Hepatocyte (in vitro differentiated cells): Measurements from ENCODE around the gene EPHA4. TPM values are rescaled to one million over a fixed set of nuclear protein-coding genes. Genes with fewer than 3 reads are reported as not detected.

Source experiments
- DNase-seq: peaks from one replicate; pipeline ENCODE4 v3.0.0-alpha.2; 2016; ENCODE audit warnings: low spot score
- H2AFZ ChIP-seq: fragments of 200-600 bp; sonication (generic); 2 replicates; pipeline ENCODE4 v1.6.0; 2016; ENCODE audit warnings: antibody characterized with exemption, mild to moderate bottlenecking
- H3K27ac ChIP-seq: fragments of 200-600 bp; sonication (generic); 2 replicates; pipeline ENCODE4 v1.5.1; 2016; ENCODE audit warnings: mild to moderate bottlenecking
- H3K27me3 ChIP-seq: fragments of 200-600 bp; sonication (generic); 2 replicates; pipeline ENCODE4 v1.6.1; 2016
- H3K36me3 ChIP-seq: fragments of 200-600 bp; sonication (generic); replicated peaks from 2 replicates; pipeline ENCODE4 v1.5.1; 2016; ENCODE audit warnings: low read depth; ENCODE audit not compliant: insufficient read depth
- H3K4me1 ChIP-seq: fragments of 200-600 bp; sonication (generic); 2 replicates; pipeline ENCODE4 v1.5.1; 2016; ENCODE audit warnings: mild to moderate bottlenecking, moderate library complexity; ENCODE audit not compliant: insufficient read depth
- H3K4me2 ChIP-seq: fragments of 200-600 bp; sonication (generic); 2 replicates; pipeline ENCODE4 v1.6.0; 2016
- H3K4me3 ChIP-seq: fragments of 200-600 bp; sonication (generic); 2 replicates; pipeline ENCODE4 v1.5.1; 2016; ENCODE audit warnings: mild to moderate bottlenecking
- H3K79me2 ChIP-seq: fragments of 200-600 bp; sonication (generic); 2 replicates; pipeline ENCODE4 v1.6.0; 2017; ENCODE audit warnings: mild to moderate bottlenecking
- H3K9me2 ChIP-seq: fragments of 200-600 bp; sonication (generic); replicated peaks from 2 replicates; pipeline ENCODE4 v1.6.0; 2017; ENCODE audit warnings: mild to moderate bottlenecking; ENCODE audit not compliant: insufficient read depth
- H3K9me3 ChIP-seq: fragments of 200-600 bp; sonication (generic); 2 replicates; pipeline ENCODE4 v1.5.1; 2016; ENCODE audit warnings: low read depth, mild to moderate bottlenecking
- H4K20me1 ChIP-seq: fragments of 200-600 bp; sonication (generic); 2 replicates; pipeline ENCODE4 v1.6.0; 2016; ENCODE audit warnings: mild to moderate bottlenecking; ENCODE audit not compliant: insufficient read depth, poor library complexity, severe bottlenecking
- EZH2 ChIP-seq: fragments of 200-600 bp; sonication (generic); IDR thresholded peaks from 2 replicates; pipeline ENCODE4 v1.6.1; 2016; ENCODE audit warnings: antibody characterized with exemption, mild to moderate bottlenecking, borderline replicate concordance
- EZH2phosphoT487 ChIP-seq: fragments of 200-600 bp; sonication (generic); IDR thresholded peaks from one replicate; pipeline ENCODE4 v1.6.1; 2018; ENCODE audit warnings: antibody characterized with exemption, mild to moderate bottlenecking, low read depth, moderate library complexity; ENCODE audit not compliant: unreplicated experiment, severe bottlenecking
- WGBS: methylation state at CpG from one replicate; pipeline ENCODE4 v1.1.6; 2016; ENCODE audit warnings: low lambda C conversion rate; ENCODE audit errors: missing lambda C conversion rate; 5-methylcytosine and 5-hydroxymethylcytosine counted together
- polyA plus RNA-seq: library from polyadenylated mRNA; unstranded; fragments of >200 nt; fragmentation: Nextera tagmentation; extraction: Ambion mirVana; gene quantifications from 2 replicates; pipeline ENCODE4 v1.2.1, GENCODE V29; 2016
- total RNA-seq: library from RNA; depleted of rRNA; stranded (reverse); fragments of >200 nt; gene quantifications from 2 replicates; pipeline ENCODE4 v1.2.3, GENCODE V29; 2014
- TF ChIP-seq, protein P1 (sequence below): fragments of 200-600 bp; sonication (generic); IDR thresholded peaks from 2 replicates; pipeline ENCODE4 v1.5.1; 2016; ENCODE audit warnings: antibody characterized with exemption, mild to moderate bottlenecking; ENCODE audit not compliant: poor library complexity

Gene EPHA4
- total and polyA plus RNA-seq, 2 experiments from 2014 or later, result 7.8 to 36.8 TPM

DNA sequence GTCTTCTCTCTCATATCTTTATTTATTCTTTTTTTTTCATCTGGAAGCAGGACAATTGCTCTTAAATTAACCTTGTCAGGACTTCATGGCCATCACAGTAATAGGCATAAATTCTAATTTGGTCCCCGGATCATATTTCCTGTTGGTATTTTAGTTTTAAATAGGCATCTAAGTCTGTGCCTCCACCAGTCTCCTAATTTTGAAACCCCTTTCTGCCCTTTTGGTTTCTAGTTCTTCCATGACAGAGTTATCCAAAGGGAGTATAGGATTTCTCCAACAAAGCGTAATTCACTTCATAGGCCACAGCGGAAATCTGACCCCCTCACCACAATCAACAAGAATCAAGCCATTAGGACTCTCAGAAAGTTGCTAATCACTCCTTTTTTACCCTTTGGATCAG, 3.8 kb downstream of the EPHA4 start:
- Histone ChIP-seq H3K9me3 (no peaks in the 10 kb centered on the region), H3K4me1 (no peaks in the 10 kb centered on the region), H3K27me3 (peaks cover 17% of the 10 kb centered on the region), H3K4me2 (peak overlapping the region; percentile 99), H3K27ac (no peak overlapping the region), H3K9me2 (no peaks in the 10 kb centered on the region), H2AFZ (no peak overlapping the region), H3K4me3 (no peak overlapping the region), H3K36me3 (no peaks in the 10 kb centered on the region), H4K20me1 (peaks cover 11% of the 10 kb centered on the region), H3K79me2 (peaks cover 79% of the 10 kb centered on the region)
- WGBS, result 66% methylated on average over 3 of the region's 3 CpGs
- no peak for DNase-seq
- TF ChIP-seq EZH2phosphoT487 (no peak), EZH2 (no peak)
- TF ChIP-seq, protein P1, sequence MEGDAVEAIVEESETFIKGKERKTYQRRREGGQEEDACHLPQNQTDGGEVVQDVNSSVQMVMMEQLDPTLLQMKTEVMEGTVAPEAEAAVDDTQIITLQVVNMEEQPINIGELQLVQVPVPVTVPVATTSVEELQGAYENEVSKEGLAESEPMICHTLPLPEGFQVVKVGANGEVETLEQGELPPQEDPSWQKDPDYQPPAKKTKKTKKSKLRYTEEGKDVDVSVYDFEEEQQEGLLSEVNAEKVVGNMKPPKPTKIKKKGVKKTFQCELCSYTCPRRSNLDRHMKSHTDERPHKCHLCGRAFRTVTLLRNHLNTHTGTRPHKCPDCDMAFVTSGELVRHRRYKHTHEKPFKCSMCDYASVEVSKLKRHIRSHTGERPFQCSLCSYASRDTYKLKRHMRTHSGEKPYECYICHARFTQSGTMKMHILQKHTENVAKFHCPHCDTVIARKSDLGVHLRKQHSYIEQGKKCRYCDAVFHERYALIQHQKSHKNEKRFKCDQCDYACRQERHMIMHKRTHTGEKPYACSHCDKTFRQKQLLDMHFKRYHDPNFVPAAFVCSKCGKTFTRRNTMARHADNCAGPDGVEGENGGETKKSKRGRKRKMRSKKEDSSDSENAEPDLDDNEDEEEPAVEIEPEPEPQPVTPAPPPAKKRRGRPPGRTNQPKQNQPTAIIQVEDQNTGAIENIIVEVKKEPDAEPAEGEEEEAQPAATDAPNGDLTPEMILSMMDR, result no peak

GRCh38 chr2:221567809-221568208, 4.3 kb downstream of the EPHA4 start:
- no peaks in the 10 kb centered on the region for H3K4me1 ChIP-seq
- H3K79me2 ChIP-seq, result peaks cover 84% of the 10 kb centered on the region
- H3K27ac ChIP-seq, result no peak overlapping the region
- H3K27me3 ChIP-seq, result peaks cover 17% of the 10 kb centered on the region
- H3K9me3 ChIP-seq, result no peaks in the 10 kb centered on the region
- no peak overlapping the region for H2AFZ ChIP-seq
- H3K4me2 ChIP-seq, result peak overlapping the region; percentile 99
- no peaks in the 10 kb centered on the region for H3K9me2 ChIP-seq
- DNase-seq, result no peak
- peaks cover 11% of the 10 kb centered on the region for H4K20me1 ChIP-seq
- H3K4me3 ChIP-seq, result no peak overlapping the region
- WGBS, result 85% methylated on average over 1 of the region's 1 CpG
- TF ChIP-seq EZH2 (no peak), EZH2phosphoT487 (no peak)
- TF ChIP-seq, protein P1, result no peak
- no peaks in the 10 kb centered on the region for H3K36me3 ChIP-seq

GRCh38 chr2:221567231-221567760, 4.8 kb downstream of the EPHA4 start:
- Histone ChIP-seq H3K4me1 (no peaks in the 10 kb centered on the region), H3K4me2 (peak overlapping the region; percentile 34), H3K4me3 (no peak overlapping the region), H2AFZ (no peak overlapping the region), H3K9me2 (no peaks in the 10 kb centered on the region), H3K27me3 (peaks cover 17% of the 10 kb centered on the region), H3K27ac (no peak overlapping the region), H3K79me2 (peaks cover 88% of the 10 kb centered on the region), H3K9me3 (no peaks in the 10 kb centered on the region), H3K36me3 (no peaks in the 10 kb centered on the region), H4K20me1 (peaks cover 11% of the 10 kb centered on the region)
- TF ChIP-seq EZH2phosphoT487, result no peak
- TF ChIP-seq, protein P1, result no peak
- no peak for TF ChIP-seq EZH2
- DNase-seq, result no peak
- WGBS, result 69% methylated on average over 3 of the region's 3 CpGs
